ENCODE data around the gene CD6.

DNA sequence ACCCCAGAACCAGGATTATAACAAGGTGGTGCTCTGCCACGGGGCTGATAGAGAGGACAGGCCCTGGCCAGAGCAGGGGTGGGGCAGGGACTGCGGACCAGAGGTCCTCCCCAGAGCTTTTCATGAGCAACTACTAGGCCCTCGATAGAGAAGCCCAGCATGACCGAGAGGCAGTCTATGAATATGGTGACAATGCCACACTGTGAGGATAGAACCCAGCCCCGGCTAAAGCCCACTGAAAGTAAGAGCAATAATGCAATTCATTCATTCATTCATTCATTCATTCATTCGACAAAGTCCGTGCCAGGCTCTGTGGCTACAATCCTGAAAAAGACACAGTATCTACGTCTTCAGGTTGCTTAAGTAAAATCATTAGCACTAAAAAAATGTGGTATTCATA, 95.2 kb downstream of the CD6 start:
- TF ChIP-seq, protein P1, sequence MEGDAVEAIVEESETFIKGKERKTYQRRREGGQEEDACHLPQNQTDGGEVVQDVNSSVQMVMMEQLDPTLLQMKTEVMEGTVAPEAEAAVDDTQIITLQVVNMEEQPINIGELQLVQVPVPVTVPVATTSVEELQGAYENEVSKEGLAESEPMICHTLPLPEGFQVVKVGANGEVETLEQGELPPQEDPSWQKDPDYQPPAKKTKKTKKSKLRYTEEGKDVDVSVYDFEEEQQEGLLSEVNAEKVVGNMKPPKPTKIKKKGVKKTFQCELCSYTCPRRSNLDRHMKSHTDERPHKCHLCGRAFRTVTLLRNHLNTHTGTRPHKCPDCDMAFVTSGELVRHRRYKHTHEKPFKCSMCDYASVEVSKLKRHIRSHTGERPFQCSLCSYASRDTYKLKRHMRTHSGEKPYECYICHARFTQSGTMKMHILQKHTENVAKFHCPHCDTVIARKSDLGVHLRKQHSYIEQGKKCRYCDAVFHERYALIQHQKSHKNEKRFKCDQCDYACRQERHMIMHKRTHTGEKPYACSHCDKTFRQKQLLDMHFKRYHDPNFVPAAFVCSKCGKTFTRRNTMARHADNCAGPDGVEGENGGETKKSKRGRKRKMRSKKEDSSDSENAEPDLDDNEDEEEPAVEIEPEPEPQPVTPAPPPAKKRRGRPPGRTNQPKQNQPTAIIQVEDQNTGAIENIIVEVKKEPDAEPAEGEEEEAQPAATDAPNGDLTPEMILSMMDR (IDR thresholded peaks at IDR 0.05; ENCODE audit: low read depth, low read length, poor library complexity, severe bottlenecking) = no peak
- no peak for TF ChIP-seq EZH2phosphoT487 (IDR thresholded peaks at IDR 0.05; ENCODE audit: borderline replicate concordance, low read length)
